K562 (cell line): Measurements from ENCODE around the gene SBDS. TPM values are rescaled to one million over a fixed set of nuclear protein-coding genes. Genes with fewer than 3 reads are reported as not detected.
A peak's percentile ranks its signal among the peaks of the same experiment; 100 is the strongest.
"Not testable (repeated sequence)": the region's sequence is repeated elsewhere in the genome, so short reads cannot be mapped to it uniquely, and the experiment has no call there.

Experiments
- ARID1B ChIP-seq: fragments of 450-650 bp; IDR thresholded peaks from 2 replicates; pipeline ENCODE4 v1.6.1; 2016; ENCODE audit warnings: antibody characterized with exemption, mild to moderate bottlenecking, inconsistent platforms
- CBFB ChIP-seq: sonication (generic); formaldehyde crosslinking; IDR thresholded peaks from 2 replicates; pipeline ENCODE4 v1.4.0; 2020; ENCODE audit warnings: mild to moderate bottlenecking, missing genetic modification reagents
- CTBP1 ChIP-seq: fragments of 450-650 bp; IDR thresholded peaks from 2 replicates; pipeline ENCODE4 v1.6.1; 2016; ENCODE audit warnings: borderline replicate concordance
- ETV5 ChIP-seq: sonication (generic); formaldehyde crosslinking; IDR thresholded peaks from 2 replicates; pipeline ENCODE4 v1.4.0; 2020; ENCODE audit warnings: low read depth, mild to moderate bottlenecking, missing genetic modification reagents
- FOXA3 ChIP-seq, 2 experiments: fragments of 450-650 bp in 1 of 2; sonication (generic) in 1 of 2; formaldehyde crosslinking; IDR thresholded peaks in 1 of 2; conservative IDR thresholded peaks in 1 of 2; 2 replicates each; pipeline versions ENCODE4 v1.4.0 to v1.8.0; 2020 to 2022; ENCODE audit warnings: mild to moderate bottlenecking in 2 of 2, missing genetic modification reagents in 1 of 2
- FOXK2 ChIP-seq, 2 experiments: fragments of 450-650 bp; IDR thresholded peaks in 1 of 2; conservative IDR thresholded peaks in 1 of 2; 2 replicates each; pipeline ENCODE4 v1.6.1; 2016; ENCODE audit warnings: low read depth in 2 of 2, mild to moderate bottlenecking in 1 of 2
- JUND ChIP-seq, 2 experiments: IDR thresholded peaks; 2 replicates in 1 of 2; 3 replicates in 1 of 2; pipeline ENCODE4 v1.6.1; 2011; ENCODE audit warnings: borderline replicate concordance in 2 of 2, low read depth in 2 of 2, low read length in 2 of 2, improper control_type of control experiment in 1 of 2, missing biosample characterization in 1 of 2, missing genetic modification characterization in 1 of 2, missing genetic modification reagents in 1 of 2
- MEIS2 ChIP-seq: fragments of 450-650 bp; IDR thresholded peaks from 2 replicates; pipeline ENCODE4 v1.6.1; 2014; ENCODE audit warnings: mild to moderate bottlenecking; ENCODE audit not compliant: partially characterized antibody
- NCOR1 ChIP-seq: fragments of 450-650 bp; IDR thresholded peaks from 2 replicates; pipeline ENCODE4 v1.6.1; 2016; ENCODE audit warnings: mild to moderate bottlenecking, moderate library complexity
- PHF8 ChIP-seq: fragments of 200-600 bp; sonication (generic); IDR thresholded peaks from 2 replicates; pipeline ENCODE4 v1.6.1; 2012; ENCODE audit warnings: mixed run types, mild to moderate bottlenecking, inconsistent platforms, low read length, moderate library complexity, borderline replicate concordance
- POLR2A ChIP-seq: fragments of 450-650 bp; conservative IDR thresholded peaks from 2 replicates; pipeline ENCODE4 v1.6.1; 2016
- RAD21 ChIP-seq, 2 experiments: fragments of 250-450 bp in 1 of 2; fragments of 450-650 bp in 1 of 2; sonication (Bioruptor Pico) in 1 of 2; formaldehyde crosslinking in 1 of 2; IDR thresholded peaks in 1 of 2; conservative IDR thresholded peaks in 1 of 2; 2 replicates each; pipeline versions ENCODE4 v1.4.0 to v1.8.0; 2020 to 2022; ENCODE audit warnings: mild to moderate bottlenecking in 2 of 2, moderate library complexity in 1 of 2
- RB1 ChIP-seq: fragments of 450-650 bp; IDR thresholded peaks from 2 replicates; pipeline ENCODE4 v1.6.1; 2017; ENCODE audit warnings: low read depth, mild to moderate bottlenecking
- SMARCE1 ChIP-seq: fragments of 450-650 bp; IDR thresholded peaks from 2 replicates; pipeline ENCODE4 v1.7.1; 2016; ENCODE audit warnings: mild to moderate bottlenecking
- TAF1 ChIP-seq: IDR thresholded peaks from 2 replicates; pipeline ENCODE4 v1.6.1; 2011; ENCODE audit warnings: mild to moderate bottlenecking, low read length, moderate library complexity; ENCODE audit not compliant: insufficient read depth, control insufficient read depth, severe bottlenecking; ENCODE audit errors: extremely low read depth
- ZBTB33 ChIP-seq: sonication (generic); formaldehyde crosslinking; IDR thresholded peaks from 2 replicates; pipeline ENCODE4 v1.8.1; 2023; ENCODE audit warnings: mild to moderate bottlenecking, missing genetic modification reagents
- ZNF76 ChIP-seq: fragments of 250-450 bp; sonication (Bioruptor Pico); IDR thresholded peaks from 2 replicates; pipeline ENCODE4 v1.4.0; 2020; ENCODE audit warnings: mild to moderate bottlenecking, moderate library complexity, borderline replicate concordance
- polyA plus RNA-seq, 8 experiments: library from polyadenylated mRNA; depleted of rRNA in 4 of 8; stranded (reverse) in 5 of 8; unstranded in 3 of 8; fragments of >200 nt; fragmentation: Nextera tagmentation in 2 of 8; fragmentation: Illumina TruSeq in 1 of 8; extraction: Ambion mirVana in 2 of 8; extraction: Trizol in 1 of 8; gene quantifications; 2 replicates each; pipeline versions ENCODE4 v1.2.1 to v1.2.3, GENCODE V29; 2011 to 2014; ENCODE audit warnings: inconsistent platforms in 1 of 8, missing spikeins in 1 of 8
- total RNA-seq, 7 experiments: library from RNA; depleted of rRNA in 6 of 7; stranded (reverse); fragments of >200 nt in 6 of 7; fragmentation: Illumina TruSeq in 2 of 7; extraction: Trizol in 2 of 7; gene quantifications; 2 replicates each; pipeline versions ENCODE4 v1.2.1 to v1.2.3, GENCODE V29; 2011 to 2021; ENCODE audit warnings: low replicate concordance in 1 of 7
- TF ChIP-seq, protein P1 (sequence below), 2 experiments: fragments of 450-650 bp; IDR thresholded peaks; 2 replicates each; pipeline ENCODE4 v1.6.1; 2018; ENCODE audit warnings: mild to moderate bottlenecking in 2 of 2, low read depth in 1 of 2; ENCODE audit not compliant: partially characterized antibody in 2 of 2

Gene SBDS
- total and polyA plus RNA-seq, 9 of the 15 experiments (the other 6 are each of a cell fraction or from before 2014, with no cell fraction given): 105 to 174 (median 117) TPM

GRCh38 chr7:66995050-66995776 is at the start of gene SBDS (continued):
- TF ChIP-seq JUND (IDR thresholded peaks at IDR 0.05; ENCODE audit: borderline replicate concordance, low read depth, low read length) (peak; percentile 44; the same call in 1 of the 2 replicates), RAD21 (CRISPR knock-in tag; conservative IDR thresholded peaks at IDR 0.05 in 1 of 2, IDR thresholded peaks at IDR 0.05 in 1 of 2) (0 out of 4 replicates have a peak, but pooled peaks of 1 of the 2 experiments have one; percentile 14), ZBTB33 (0 out of 2 replicates have a peak, but pooled peaks have one; percentile 16), SMARCE1 (0 out of 2 replicates have a peak, but pooled peaks have one; percentile 25), MEIS2 (peak; percentile 91), ETV5 (0 out of 2 replicates have a peak, but pooled peaks have one; percentile 45), CTBP1 (peak; percentile 63), FOXA3 (CRISPR knock-in tag; conservative IDR thresholded peaks at IDR 0.05 in 1 of 2, IDR thresholded peaks at IDR 0.05 in 1 of 2) (0 out of 4 replicates have a peak, but pooled peaks of 1 of the 2 experiments have one; percentile 57), CBFB (peak; percentile 73; the same call in 1 of the 2 replicates), TAF1 (peak; percentile 95), NCOR1 (0 out of 2 replicates have a peak, but pooled peaks have one; percentile 21), ZNF76 (CRISPR knock-in tag) (peak; percentile 60; the same call in 1 of the 2 replicates), PHF8 (peak; percentile 86), FOXK2 (conservative IDR thresholded peaks at IDR 0.05 in 1 of 2, IDR thresholded peaks at IDR 0.05 in 1 of 2; ENCODE audit: low read depth in 2 of 2) (peak; percentile 94 to 95), ARID1B (0 out of 2 replicates have a peak, but pooled peaks have one; percentile 12), RB1 (peak; percentile 84), POLR2A (peak; percentile 99)
- not testable (repeated sequence) for TF ChIP-seq JUND (tag; IDR thresholded peaks at IDR 0.05; ENCODE audit: borderline replicate concordance, low read depth, low read length)
- TF ChIP-seq, protein P1, sequence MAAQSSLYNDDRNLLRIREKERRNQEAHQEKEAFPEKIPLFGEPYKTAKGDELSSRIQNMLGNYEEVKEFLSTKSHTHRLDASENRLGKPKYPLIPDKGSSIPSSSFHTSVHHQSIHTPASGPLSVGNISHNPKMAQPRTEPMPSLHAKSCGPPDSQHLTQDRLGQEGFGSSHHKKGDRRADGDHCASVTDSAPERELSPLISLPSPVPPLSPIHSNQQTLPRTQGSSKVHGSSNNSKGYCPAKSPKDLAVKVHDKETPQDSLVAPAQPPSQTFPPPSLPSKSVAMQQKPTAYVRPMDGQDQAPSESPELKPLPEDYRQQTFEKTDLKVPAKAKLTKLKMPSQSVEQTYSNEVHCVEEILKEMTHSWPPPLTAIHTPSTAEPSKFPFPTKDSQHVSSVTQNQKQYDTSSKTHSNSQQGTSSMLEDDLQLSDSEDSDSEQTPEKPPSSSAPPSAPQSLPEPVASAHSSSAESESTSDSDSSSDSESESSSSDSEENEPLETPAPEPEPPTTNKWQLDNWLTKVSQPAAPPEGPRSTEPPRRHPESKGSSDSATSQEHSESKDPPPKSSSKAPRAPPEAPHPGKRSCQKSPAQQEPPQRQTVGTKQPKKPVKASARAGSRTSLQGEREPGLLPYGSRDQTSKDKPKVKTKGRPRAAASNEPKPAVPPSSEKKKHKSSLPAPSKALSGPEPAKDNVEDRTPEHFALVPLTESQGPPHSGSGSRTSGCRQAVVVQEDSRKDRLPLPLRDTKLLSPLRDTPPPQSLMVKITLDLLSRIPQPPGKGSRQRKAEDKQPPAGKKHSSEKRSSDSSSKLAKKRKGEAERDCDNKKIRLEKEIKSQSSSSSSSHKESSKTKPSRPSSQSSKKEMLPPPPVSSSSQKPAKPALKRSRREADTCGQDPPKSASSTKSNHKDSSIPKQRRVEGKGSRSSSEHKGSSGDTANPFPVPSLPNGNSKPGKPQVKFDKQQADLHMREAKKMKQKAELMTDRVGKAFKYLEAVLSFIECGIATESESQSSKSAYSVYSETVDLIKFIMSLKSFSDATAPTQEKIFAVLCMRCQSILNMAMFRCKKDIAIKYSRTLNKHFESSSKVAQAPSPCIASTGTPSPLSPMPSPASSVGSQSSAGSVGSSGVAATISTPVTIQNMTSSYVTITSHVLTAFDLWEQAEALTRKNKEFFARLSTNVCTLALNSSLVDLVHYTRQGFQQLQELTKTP (IDR thresholded peaks at IDR 0.05; ENCODE audit: low read depth in 1 of 2, partially characterized antibody in 2 of 2): peak in 1 of 2 experiments; percentile 39
